Natural killer cell treated with Interleukin-12 subunit alpha and Interleukin-12 subunit beta and Interleukin-15 and Interleukin-18, amount 100 ng/mL, for 72 hours (primary cell): ENCODE data around the gene CXCL17. TPM values are rescaled to one million over a fixed set of nuclear protein-coding genes. Genes with fewer than 3 reads are reported as not detected.
"Not testable (repeated sequence)": the region's sequence is repeated elsewhere in the genome, so short reads cannot be mapped to it uniquely, and the experiment has no call there.

Experiments used
- ATAC-seq, 2 donors: fragments of 150-1000 bp; cut with Tn5 transposase in 1 of 2; sonication (Bioruptor Pico), chemical (Tn5 transposase) in 1 of 2; 2 replicates each; pipeline ENCODE4 v1.10.0; 2021
- DNase-seq: peaks from one replicate; pipeline ENCODE4 v3.0.0; 2022; ENCODE audit warnings: low spot score
- H3K27ac Mint-ChIP-seq, 2 donors: 1 replicate in 1 of 2; 2 replicates in 1 of 2; pipeline ENCODE4 v1.8.0; 2022; ENCODE audit warnings: mixed read lengths in 2 of 2, mild to moderate bottlenecking in 1 of 2, moderate library complexity in 1 of 2
- H3K27me3 Mint-ChIP-seq, 2 donors: 1 replicate in 1 of 2; 2 replicates in 1 of 2; pipeline ENCODE4 v1.8.0; 2022; ENCODE audit warnings: mixed read lengths in 2 of 2
- H3K36me3 Mint-ChIP-seq: one replicate; pipeline ENCODE4 v1.8.0; 2022; ENCODE audit warnings: mixed read lengths
- H3K4me1 Mint-ChIP-seq, 2 donors: 1 replicate in 1 of 2; 2 replicates in 1 of 2; pipeline ENCODE4 v1.8.0; 2022; ENCODE audit warnings: low read depth in 2 of 2, mixed read lengths in 2 of 2, mild to moderate bottlenecking in 1 of 2
- H3K4me3 Mint-ChIP-seq: one replicate; pipeline ENCODE4 v1.8.0; 2022; ENCODE audit warnings: mixed read lengths
- H3K9me3 Mint-ChIP-seq: 2 replicates; pipeline ENCODE4 v1.8.0; 2022; ENCODE audit warnings: mixed read lengths
- total RNA-seq, 2 donors: library from RNA; stranded (reverse); gene quantifications; one replicate each; pipeline ENCODE4 v1.2.3, GENCODE V29; 2022

Gene CXCL17
- total RNA-seq = not detected

- Mint-ChIP-seq H3K9me3 (no peaks in the 10 kb centered on the region), H3K4me1 (peaks cover 14 to 19% of the 10 kb centered on the region in 2 donors), H3K4me3 (no peak within 1 kb of the TSS), H3K27me3 (peaks cover 0 to 5% of the 10 kb centered on the region in 2 donors), H3K36me3 (no peaks in the 10 kb centered on the region), H3K27ac (no peak within 1 kb of the TSS)
- DNase-seq (no peak), ATAC-seq (no peak)
Observed at GRCh38 chr19:42442833-42443232, at the start of gene CXCL17. Gene CXCL17, minus strand, starts transcription at chr19:42442946. Its CDS starts 114 bp downstream, at chr19:42442832.

- Mint-ChIP-seq H3K27ac (no peak overlapping the region), H3K4me3 (no peak overlapping the region), H3K9me3 (no peaks in the 10 kb centered on the region), H3K36me3 (no peaks in the 10 kb centered on the region), H3K27me3 (no peaks in the 10 kb centered on the region), H3K4me1 (peaks cover 10 to 18% of the 10 kb centered on the region in 2 donors)
- no peak for ATAC-seq
- DNase-seq = no peak
Observed at GRCh38 chr19:42488783-42489521, 46.2 kb upstream of the CXCL17 start.

GRCh38 chr19:42487798-42488178, 45.0 kb upstream of the CXCL17 start:
- Mint-ChIP-seq H3K4me1 (peaks cover 10 to 23% of the 10 kb centered on the region in 2 donors), H3K4me3 (peak overlapping the region; percentile 10), H3K9me3 (no peaks in the 10 kb centered on the region), H3K36me3 (no peaks in the 10 kb centered on the region), H3K27ac (no peak overlapping the region), H3K27me3 (no peaks in the 10 kb centered on the region)
- ATAC-seq = no peak
- DNase-seq = no peak

GRCh38 chr19:42487032-42487797, 44.5 kb upstream of the CXCL17 start:
- Mint-ChIP-seq H3K36me3 (no peaks in the 10 kb centered on the region), H3K27me3 (no peaks in the 10 kb centered on the region), H3K4me1 (peaks cover 10 to 23% of the 10 kb centered on the region in 2 donors), H3K27ac (no peak overlapping the region), H3K4me3 (peak overlapping the region; percentile 10), H3K9me3 (no peaks in the 10 kb centered on the region)
- DNase-seq = no peak
- peak in 1 of 2 donors; percentile 62 for ATAC-seq

GRCh38 chr19:42485036-42485435, 42.3 kb upstream of the CXCL17 start:
- H3K27me3 Mint-ChIP-seq, DNase-seq, H3K36me3 Mint-ChIP-seq, H3K9me3 Mint-ChIP-seq, ATAC-seq, H3K27ac Mint-ChIP-seq, H3K4me3 Mint-ChIP-seq: not testable (repeated sequence)
- peaks cover 19 to 37% of the 10 kb centered on the region in 2 donors for H3K4me1 Mint-ChIP-seq

GRCh38 chr19:42480335-42481095, 37.8 kb upstream of the CXCL17 start:
- ATAC-seq = peak; percentile 80 to 91
- H3K36me3 Mint-ChIP-seq = no peaks in the 10 kb centered on the region
- no peaks in the 10 kb centered on the region for H3K27me3 Mint-ChIP-seq

GRCh38 chr19:42479736-42480135, 37.0 kb upstream of the CXCL17 start:
- Mint-ChIP-seq H3K27me3 (no peaks in the 10 kb centered on the region), H3K27ac (peak overlapping the region; percentile 5 to 77), H3K4me3 (no peak overlapping the region), H3K4me1 (peaks cover 16 to 31% of the 10 kb centered on the region in 2 donors), H3K36me3 (no peaks in the 10 kb centered on the region), H3K9me3 (no peaks in the 10 kb centered on the region)
- no peak for ATAC-seq
- no peak for DNase-seq

More at GRCh38 chr19:42480335-42481095, 37.8 kb upstream of the CXCL17 start:
- no peak for DNase-seq
- Mint-ChIP-seq H3K9me3 (no peaks in the 10 kb centered on the region), H3K4me3 (peak overlapping the region; percentile 76), H3K4me1 (peaks cover 15 to 31% of the 10 kb centered on the region in 2 donors), H3K27ac (peak overlapping the region; percentile 77 to 82)

- H3K4me3 Mint-ChIP-seq = no peak overlapping the region
- DNase-seq (no peak), ATAC-seq (no peak)
- peak overlapping the region in 1 of 2 donors; percentile 5 for H3K27ac Mint-ChIP-seq
- peaks cover 13 to 25% of the 10 kb centered on the region in 2 donors for H3K4me1 Mint-ChIP-seq
- H3K36me3 Mint-ChIP-seq = no peaks in the 10 kb centered on the region
- H3K9me3 Mint-ChIP-seq = no peaks in the 10 kb centered on the region
- H3K27me3 Mint-ChIP-seq = no peaks in the 10 kb centered on the region
Observed at GRCh38 chr19:42478765-42479311, 36.1 kb upstream of the CXCL17 start.

GRCh38 chr19:42477933-42478332, 35.2 kb upstream of the CXCL17 start:
- Mint-ChIP-seq H3K36me3 (no peaks in the 10 kb centered on the region), H3K4me1 (peaks cover 13 to 21% of the 10 kb centered on the region in 2 donors), H3K27ac (no peak overlapping the region), H3K4me3 (no peak overlapping the region), H3K27me3 (peaks cover 0 to 5% of the 10 kb centered on the region in 2 donors), H3K9me3 (no peaks in the 10 kb centered on the region)
- DNase-seq (no peak), ATAC-seq (no peak)

- DNase-seq = no peak
- Mint-ChIP-seq H3K4me3 (no peak overlapping the region), H3K27ac (no peak overlapping the region), H3K9me3 (no peaks in the 10 kb centered on the region), H3K4me1 (peaks cover 13 to 21% of the 10 kb centered on the region in 2 donors), H3K27me3 (peaks cover 0 to 7% of the 10 kb centered on the region in 2 donors), H3K36me3 (no peaks in the 10 kb centered on the region)
- no peak for ATAC-seq
Observed at GRCh38 chr19:42477117-42477516, 34.4 kb upstream of the CXCL17 start.

- Mint-ChIP-seq H3K27me3 (peaks cover 0 to 7% of the 10 kb centered on the region in 2 donors), H3K4me3 (no peak overlapping the region), H3K36me3 (no peaks in the 10 kb centered on the region), H3K4me1 (peaks cover 3 to 8% of the 10 kb centered on the region in 2 donors), H3K27ac (no peak overlapping the region), H3K9me3 (no peaks in the 10 kb centered on the region)
- no peak for ATAC-seq
- DNase-seq = no peak
Observed at GRCh38 chr19:42475366-42475765, 32.6 kb upstream of the CXCL17 start.

- no peaks in the 10 kb centered on the region for H3K36me3 Mint-ChIP-seq
- no peak overlapping the region for H3K27ac Mint-ChIP-seq
- H3K27me3 Mint-ChIP-seq = peaks cover 0 to 7% of the 10 kb centered on the region in 2 donors
- H3K9me3 Mint-ChIP-seq = no peaks in the 10 kb centered on the region
- peaks cover 5 to 9% of the 10 kb centered on the region in 2 donors for H3K4me1 Mint-ChIP-seq
- no peak for DNase-seq
- no peak overlapping the region for H3K4me3 Mint-ChIP-seq
- no peak for ATAC-seq
Observed at GRCh38 chr19:42474743-42475142, 32.0 kb upstream of the CXCL17 start.

- H3K4me1 Mint-ChIP-seq = peaks cover 5 to 8% of the 10 kb centered on the region in 2 donors
- peaks cover 0 to 7% of the 10 kb centered on the region in 2 donors for H3K27me3 Mint-ChIP-seq
- no peak overlapping the region for H3K4me3 Mint-ChIP-seq
- H3K27ac Mint-ChIP-seq = no peak overlapping the region
- ATAC-seq = no peak
- H3K9me3 Mint-ChIP-seq = no peaks in the 10 kb centered on the region
- DNase-seq = no peak
- H3K36me3 Mint-ChIP-seq = no peaks in the 10 kb centered on the region
Observed at GRCh38 chr19:42473686-42474085, 30.9 kb upstream of the CXCL17 start.
